GM12872 (cell line): ENCODE data around the gene SPI1.

ENCODE experiments used
- TF ChIP-seq, protein P1 (sequence below): IDR thresholded peaks from 3 replicates; pipeline ENCODE4 v1.5.1; 2011; ENCODE audit warnings: low read depth, mild to moderate bottlenecking, low read length, moderate library complexity; ENCODE audit not compliant: insufficient read depth

The SPI1 gene

DNA sequence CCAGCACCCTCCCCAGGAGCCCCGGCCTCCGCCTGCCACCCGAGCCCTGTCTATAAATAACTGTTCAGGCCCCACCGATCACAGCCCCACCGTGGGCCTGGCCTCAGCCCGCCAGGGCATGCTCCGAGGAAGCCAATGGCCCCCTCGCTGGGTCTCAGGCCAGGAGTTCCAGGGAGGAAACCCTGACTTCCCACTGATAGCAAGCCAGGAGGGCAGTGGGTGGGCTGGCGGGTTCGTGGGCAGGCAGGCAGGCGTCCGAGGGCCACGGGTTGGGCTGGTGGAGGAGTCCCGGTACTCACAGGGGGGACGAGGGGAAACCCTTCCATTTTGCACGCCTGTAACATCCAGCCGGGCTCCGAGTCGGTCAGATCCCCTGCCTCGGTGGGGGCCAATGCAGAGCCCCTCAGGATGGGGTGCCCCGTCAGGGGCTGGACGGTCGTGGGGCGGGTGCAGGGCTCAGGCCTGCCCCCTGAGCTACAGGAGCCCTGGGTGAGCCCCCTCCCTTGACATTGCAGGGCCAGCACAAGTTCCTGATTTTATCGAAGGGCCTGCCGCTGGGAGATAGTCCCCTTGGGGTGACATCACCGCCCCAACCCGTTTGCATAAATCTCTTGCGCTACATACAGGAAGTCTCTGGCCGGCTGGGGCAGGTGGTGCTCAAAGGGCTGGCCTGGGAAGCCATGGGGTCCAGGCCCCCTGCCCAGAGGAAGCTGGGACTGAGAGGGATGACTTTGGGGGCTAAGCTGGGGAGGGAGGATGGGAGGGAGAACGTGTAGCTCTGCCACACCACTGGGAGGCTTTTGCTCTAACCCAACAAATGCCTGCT is at the start of gene SPI1:
SPI1 (minus strand) TSS at position 538 of the 826 bp plus-strand sequence; CDS start at position 344, 194 bp downstream.
- TF ChIP-seq, protein P1, sequence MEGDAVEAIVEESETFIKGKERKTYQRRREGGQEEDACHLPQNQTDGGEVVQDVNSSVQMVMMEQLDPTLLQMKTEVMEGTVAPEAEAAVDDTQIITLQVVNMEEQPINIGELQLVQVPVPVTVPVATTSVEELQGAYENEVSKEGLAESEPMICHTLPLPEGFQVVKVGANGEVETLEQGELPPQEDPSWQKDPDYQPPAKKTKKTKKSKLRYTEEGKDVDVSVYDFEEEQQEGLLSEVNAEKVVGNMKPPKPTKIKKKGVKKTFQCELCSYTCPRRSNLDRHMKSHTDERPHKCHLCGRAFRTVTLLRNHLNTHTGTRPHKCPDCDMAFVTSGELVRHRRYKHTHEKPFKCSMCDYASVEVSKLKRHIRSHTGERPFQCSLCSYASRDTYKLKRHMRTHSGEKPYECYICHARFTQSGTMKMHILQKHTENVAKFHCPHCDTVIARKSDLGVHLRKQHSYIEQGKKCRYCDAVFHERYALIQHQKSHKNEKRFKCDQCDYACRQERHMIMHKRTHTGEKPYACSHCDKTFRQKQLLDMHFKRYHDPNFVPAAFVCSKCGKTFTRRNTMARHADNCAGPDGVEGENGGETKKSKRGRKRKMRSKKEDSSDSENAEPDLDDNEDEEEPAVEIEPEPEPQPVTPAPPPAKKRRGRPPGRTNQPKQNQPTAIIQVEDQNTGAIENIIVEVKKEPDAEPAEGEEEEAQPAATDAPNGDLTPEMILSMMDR: no peak

DNA sequence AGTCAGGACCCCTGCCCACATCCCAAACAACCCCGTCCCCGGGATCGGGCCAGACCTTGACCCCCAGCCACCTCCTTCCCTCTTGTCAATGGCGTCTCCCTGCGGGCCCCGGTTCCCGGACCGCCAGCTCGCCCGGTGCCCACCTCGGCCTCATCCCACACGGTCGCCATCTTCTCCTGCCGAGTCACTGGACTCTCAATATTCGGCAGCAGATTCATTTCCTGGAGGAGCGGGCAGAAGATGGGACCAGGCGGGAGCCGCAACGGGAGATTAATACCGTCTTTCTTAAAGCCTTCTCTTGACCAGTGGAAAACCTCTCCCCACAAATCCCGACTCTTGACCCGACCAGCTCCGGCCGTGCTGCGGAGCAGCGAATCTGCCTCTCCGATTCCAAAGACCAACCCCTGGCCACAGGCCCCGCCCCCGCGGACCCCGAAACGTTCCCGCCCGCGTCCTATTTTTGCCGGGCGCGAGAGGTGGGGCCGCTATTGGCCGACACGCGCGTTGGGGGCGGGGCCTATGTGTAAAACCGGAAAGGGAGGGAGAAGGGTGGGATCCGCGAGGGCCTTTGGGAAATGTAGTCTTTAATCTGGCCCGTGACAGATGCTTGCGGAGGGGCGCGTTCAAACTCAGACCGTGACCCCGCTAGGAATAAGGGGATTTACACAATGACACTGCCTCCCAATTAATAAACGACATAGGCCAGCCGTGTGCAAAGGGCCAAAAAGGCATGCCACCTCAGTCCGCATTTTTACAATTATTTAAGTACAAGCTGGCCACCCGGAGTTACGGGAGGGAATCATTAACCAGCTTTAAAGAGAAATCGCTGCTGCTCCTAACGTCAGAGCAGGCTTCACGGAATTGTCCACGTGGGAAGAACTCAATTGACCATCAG is 48.0 kb upstream of the SPI1 start, which contains the start of gene PSMC3:
PSMC3 (minus strand) TSS at position 378 of the 895 bp plus-strand sequence; CDS start at position 218, 160 bp downstream.
- TF ChIP-seq, protein P1: no peak

DNA sequence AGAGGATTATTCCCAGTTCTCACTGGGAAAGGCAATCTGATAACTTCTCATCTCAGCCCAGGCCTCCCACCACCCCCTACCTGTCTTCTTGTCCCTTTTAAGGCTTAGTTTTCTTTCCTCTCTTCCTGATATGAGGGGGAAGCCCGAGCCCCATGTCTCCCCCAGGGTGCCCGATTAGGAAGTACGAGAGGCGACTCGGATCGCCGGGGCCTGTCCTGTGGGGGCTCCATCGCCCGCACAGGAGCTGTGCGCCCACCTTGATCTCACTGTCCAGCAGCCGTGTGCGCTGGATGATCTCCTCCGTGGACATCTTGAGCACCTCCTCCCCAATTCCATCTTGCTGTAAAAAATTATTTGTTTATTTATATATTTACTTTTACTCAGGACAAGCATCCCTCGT is 47.3 kb upstream of the SPI1 start:
- TF ChIP-seq, protein P1: no peak

DNA sequence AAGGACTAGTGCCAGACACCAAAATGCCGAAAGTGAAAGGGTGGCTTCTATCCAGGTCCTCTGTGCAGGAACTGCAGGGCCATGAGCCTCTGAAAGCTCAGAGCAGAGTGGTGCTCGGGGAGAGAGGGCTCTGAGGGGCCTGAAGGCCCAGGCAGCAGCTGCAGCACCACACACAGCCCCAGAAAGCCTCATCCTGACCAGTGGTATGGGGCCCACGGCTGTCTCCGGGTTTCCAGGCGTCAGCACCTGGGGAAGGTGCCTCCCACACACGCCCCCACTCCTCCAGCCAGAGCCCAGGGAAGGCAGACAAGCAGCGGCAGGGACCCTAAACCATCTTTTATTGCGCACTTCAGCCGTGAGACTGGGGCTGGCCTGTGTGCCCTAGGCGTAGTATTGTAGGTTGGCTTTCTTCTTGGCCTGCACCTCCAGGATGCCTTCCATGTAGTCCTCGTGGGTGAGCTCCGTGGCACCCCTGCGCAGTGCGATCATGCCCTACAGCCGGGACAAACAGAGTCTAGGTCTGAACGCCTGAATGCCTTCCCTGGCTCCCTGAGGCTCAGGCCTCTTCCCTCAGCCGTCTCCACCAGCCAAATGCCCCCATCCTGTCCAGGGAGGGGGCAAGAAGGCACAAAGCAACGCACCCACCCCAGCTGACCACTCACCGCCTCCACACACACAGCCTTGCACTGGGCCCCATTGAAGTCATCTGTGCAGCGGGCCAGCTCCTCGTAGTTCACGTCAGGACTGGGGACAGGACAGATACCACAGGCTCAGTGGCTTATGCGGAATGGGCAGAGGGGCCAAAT is 40.3 kb upstream of the SPI1 start:
- TF ChIP-seq, protein P1: no peak

DNA sequence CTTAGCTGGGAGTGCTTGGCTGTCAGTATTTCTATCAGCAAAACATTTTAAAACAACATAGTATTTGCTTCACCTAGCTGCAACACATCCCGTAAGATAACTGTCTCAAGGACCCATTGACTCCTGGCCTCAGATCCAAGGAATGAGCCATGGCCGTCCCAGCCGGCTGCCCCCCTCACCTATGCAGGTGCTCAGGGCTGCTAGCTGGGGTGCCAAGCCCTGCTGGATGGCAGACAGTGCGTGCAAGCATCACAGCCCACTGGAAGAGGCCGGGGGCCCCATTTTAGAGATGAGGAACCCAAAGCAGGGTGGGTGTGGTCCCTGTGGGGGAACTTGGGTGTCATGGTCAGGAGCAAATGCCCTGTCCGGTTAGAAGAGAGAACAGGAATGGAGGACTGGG is 39.4 kb upstream of the SPI1 start:
- TF ChIP-seq, protein P1: no peak

DNA sequence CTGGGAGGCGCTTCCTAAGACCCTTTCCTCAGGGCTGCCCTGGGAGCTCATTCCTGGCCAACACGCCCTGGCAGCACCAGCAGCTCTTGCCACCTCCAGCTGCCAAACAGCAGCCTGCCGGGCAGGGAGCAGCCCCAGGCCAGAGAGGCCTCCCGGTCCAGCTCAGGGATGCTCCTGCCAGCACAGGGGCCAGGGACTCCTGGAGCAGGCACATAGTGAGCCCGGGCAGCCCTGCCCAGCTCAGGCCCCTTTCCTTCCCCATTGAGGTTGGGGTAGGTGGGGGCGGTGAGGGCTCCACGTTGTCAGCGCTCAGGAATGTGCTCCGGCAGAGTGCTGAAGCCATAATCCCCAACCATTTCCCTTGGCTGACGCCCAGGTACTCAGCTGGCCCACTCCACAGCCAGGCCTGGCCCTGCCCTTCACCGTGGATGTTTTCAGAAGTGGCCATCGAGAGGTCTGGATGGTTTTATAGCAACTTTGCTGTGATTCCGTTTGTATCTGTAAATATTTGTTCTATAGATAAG is 37.7 kb upstream of the SPI1 start:
- TF ChIP-seq, protein P1: no peak
